ENCODE data around the gene CDK12.
"Not testable (repeated sequence)": the region's sequence is repeated elsewhere in the genome, so short reads cannot be mapped to it uniquely, and the experiment has no call there.

CDK12 gene

DNA sequence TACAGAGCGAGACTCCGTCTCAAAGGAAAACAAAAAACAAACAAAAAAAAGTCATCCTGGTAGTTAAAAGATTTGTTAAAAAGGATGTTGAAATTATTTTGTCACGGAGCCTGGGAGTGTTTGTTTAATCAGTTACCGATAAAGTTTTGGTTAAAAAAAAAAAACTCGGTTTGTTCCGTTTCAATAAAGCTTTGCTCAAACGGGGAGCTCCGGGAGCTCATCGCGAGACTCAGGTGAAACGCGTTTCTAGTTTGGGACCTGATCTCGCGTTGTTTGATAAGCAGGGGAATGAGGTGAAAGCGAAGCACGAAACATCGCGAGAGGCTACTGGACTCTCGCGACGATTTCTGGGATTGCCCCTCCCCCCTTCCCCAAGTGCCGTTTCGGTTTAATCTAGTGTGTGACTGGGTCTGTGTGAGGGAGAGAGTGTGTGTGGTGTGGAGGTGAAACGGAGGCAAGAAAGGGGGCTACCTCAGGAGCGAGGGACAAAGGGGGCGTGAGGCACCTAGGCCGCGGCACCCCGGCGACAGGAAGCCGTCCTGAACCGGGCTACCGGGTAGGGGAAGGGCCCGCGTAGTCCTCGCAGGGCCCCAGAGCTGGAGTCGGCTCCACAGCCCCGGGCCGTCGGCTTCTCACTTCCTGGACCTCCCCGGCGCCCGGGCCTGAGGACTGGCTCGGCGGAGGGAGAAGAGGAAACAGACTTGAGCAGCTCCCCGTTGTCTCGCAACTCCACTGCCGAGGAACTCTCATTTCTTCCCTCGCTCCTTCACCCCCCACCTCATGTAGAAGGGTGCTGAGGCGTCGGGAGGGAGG, at the start of gene CDK12:
CDK12 (plus strand) TSS at position 374 of the 813 bp plus-strand sequence. CDS start 586 bp downstream, outside the sequence.
- DNase-seq (ENCODE audit: low read depth in 2 of 2), result peak; percentile 90

DNA sequence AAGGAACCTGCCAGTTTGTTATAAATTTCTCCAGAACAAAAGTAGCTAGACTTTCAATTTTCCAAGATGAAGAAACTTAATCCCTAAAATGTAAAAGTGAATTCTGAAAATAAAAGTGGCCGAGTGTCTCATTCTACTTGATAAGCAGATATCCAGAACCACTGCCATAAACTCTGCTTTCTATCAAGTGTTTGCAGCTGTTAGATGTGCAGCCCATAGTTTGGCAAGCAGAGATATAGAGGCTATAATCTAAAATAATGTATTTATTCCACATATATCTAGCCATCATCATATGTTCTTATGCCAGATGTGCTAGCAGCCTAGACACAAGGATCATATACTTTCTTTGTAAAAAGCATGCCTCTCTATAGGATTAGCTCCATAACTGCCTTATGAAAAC, 45.1 kb upstream of the CDK12 start:
- no peak for DNase-seq (ENCODE audit: low read depth in 2 of 2)

DNA sequence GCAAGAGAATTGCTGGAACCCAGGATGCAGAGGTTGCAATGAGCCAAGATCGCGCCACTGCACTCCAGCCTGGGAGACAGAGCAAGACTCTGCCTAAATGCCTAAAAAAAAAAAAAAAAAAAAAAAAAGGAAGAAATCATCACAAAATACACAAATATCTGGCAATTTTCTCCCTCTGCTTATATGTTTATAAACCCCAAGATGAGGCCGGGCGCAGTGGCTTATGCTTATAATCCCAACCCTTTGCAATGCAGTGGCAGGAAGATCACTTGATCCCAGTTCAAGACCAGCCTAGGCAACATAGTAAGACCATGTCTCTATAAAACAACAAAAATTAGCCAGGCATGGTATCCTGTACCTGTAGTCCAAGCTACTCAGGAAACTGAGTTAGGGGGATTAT, 31.7 kb upstream of the CDK12 start:
- no peak for DNase-seq (ENCODE audit: low read depth in 2 of 2)

DNA sequence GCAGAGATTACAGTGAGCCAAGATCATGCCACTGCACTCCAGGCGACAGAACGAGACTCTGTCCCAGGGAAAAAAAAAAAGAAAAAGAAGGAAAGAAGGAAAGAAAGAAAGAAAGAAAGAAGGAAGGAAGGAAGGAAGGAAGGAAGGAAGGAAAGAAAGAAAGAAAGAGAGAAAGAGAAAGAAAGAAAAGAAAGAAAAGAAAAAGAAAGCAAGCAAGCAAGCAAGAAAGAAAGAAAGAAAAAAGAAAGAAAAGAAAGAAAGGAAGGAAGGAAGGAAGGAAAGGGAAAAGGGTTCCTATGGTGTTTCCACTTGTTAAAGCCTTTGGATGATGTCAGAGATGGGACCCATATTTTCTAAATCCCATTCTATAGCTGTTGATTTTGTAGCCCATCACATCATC, 21.4 kb upstream of the CDK12 start:
- not testable (repeated sequence) for DNase-seq (ENCODE audit: low read depth in 2 of 2)

DNA sequence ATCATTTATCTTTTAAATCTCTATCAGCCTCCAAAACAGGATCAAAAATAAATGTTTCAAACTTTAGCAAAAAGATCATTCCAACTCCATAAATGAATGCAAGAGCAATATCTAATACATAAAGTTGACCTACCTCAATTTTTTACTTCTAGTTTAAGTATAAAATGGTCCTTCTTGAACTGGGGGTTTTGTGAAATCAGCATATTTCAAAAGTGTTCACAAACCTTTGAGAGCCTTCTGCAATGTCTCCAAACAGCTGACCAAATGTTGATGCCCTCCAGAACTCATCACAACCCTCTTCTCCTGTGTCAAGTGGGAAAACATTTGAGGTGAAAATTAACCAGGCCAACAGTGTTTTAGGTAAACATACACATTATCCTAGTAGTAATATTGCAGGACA, 18.0 kb upstream of the CDK12 start:
- DNase-seq (ENCODE audit: low read depth in 2 of 2), result no peak

DNA sequence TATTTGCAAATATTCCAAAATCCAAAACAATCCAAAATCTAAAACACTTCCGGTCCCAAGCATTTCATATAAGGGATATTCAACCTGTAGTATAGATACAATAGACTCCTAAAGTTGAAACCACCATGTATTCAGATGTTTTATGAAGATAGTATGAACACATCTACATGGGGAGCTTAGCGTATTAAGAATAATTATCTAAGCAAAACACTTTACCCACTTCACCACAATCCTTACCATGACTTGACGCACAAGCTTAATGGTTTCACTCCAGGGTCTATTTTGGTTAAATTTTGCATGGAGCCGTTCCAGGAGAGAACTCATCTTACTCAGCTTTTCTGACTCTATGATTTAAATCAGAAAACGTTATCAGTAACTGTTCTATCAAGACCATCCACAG, 13.7 kb upstream of the CDK12 start:
- DNase-seq (ENCODE audit: low read depth in 2 of 2), result no peak

DNA sequence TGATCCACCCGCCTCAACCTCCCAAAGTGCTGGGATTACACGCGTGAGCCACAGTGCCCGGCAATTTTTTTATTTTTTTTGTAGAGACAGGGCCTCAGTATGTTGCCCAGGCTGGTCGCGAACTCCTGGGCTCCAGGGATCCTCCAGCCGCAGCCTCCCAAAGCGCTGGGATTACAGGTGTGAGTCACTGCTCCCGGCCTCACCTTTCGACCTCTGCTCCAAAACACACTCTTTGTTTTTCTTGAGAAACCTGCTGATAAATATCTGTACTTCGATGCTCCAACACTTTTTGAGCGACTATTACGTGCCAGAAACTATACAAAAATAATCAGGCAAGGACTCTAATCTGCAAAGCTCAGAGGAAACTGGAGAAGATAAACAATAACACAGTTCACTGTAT, 11.2 kb upstream of the CDK12 start:
- DNase-seq (ENCODE audit: low read depth in 2 of 2), result no peak

DNA sequence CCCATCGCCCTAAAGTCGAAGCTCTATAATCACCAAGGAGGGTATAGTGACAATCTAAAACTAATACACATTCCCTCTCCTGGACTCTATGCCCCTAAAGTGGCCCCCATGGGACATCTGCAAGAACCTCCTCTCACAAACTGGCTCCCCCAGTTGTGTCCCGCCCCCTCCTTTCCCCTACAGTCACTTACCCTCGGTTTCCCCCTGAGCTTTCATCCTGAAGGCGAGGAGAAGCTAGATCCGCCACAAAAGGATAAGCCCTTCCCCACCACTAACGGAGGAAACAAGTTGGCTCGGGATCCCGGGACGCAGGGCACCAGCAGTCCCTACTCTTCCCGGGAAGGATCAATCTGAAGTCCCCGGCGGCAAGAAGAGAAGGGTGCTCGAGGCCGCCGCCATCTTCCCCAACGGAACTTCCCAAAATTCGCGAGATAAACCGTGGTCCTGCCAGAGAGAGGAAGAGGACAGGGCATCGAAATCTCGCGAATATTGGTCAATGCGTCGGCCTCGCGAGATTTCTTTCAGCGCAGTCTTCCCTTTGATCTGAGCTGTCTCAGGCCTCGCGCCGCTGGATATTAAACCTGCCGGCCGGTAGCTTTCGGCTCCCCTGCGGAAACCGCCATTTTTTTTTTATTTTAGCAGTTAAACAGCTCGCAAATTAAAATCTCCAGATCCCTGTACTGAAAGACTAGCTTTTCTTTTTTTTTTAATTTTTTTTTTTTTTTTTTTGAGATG, 10.3 kb upstream of the CDK12 start, which contains the start of gene MED1:
MED1 (minus strand) TSS at position 417 of the 735 bp plus-strand sequence; CDS start at position 216, 201 bp downstream.
- DNase-seq (ENCODE audit: low read depth in 2 of 2), result peak; percentile 76 to 83

DNA sequence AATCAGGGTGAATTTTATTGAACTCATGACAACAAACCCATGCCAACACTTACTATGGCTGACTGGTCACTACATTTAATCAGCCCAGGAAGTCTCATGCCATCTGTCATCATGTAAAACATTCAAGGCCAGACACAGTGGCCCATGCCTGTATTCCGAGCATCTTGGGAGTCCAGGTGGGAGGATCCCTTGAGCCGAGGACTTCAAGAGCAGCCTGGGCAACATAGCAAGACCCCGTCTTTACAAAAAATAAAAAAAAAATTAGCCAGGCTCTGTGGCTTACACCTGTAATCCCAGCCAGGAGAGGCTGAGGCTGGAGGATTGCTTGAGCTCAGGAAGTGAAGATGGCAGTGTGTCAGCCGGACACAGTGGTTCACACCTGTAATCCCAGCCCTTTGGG, 5.4 kb upstream of the CDK12 start:
- no peak for DNase-seq (ENCODE audit: low read depth in 2 of 2)

DNA sequence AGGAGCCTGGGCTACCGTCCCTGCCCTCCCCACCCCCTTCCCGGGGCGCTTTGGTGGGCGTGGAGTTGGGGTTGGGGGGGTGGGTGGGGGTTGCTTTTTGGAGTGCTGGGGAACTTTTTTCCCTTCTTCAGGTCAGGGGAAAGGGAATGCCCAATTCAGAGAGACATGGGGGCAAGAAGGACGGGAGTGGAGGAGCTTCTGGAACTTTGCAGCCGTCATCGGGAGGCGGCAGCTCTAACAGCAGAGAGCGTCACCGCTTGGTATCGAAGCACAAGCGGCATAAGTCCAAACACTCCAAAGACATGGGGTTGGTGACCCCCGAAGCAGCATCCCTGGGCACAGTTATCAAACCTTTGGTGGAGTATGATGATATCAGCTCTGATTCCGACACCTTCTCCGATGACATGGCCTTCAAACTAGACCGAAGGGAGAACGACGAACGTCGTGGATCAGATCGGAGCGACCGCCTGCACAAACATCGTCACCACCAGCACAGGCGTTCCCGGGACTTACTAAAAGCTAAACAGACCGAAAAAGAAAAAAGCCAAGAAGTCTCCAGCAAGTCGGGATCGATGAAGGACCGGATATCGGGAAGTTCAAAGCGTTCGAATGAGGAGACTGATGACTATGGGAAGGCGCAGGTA, 762 bp downstream of the CDK12 start:
- DNase-seq (ENCODE audit: low read depth in 2 of 2), result no peak

DNA sequence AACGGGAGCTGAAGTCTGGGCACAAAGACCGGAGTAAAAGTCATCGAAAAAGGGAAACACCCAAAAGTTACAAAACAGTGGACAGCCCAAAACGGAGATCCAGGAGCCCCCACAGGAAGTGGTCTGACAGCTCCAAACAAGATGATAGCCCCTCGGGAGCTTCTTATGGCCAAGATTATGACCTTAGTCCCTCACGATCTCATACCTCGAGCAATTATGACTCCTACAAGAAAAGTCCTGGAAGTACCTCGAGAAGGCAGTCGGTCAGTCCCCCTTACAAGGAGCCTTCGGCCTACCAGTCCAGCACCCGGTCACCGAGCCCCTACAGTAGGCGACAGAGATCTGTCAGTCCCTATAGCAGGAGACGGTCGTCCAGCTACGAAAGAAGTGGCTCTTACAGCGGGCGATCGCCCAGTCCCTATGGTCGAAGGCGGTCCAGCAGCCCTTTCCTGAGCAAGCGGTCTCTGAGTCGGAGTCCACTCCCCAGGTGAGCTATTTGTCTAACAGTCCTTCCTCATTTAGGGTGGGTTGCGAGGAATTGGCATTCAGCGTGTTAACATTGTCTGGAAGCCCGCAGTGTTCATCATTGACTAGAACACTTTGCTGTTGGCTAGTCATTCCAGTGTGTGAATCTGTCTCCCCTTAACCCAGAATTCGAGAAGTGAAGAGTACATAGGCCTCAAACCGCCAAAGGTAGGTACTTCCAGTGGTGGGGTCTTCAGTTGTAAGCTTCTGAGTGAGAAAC, 1.5 kb downstream of the CDK12 start:
- DNase-seq (ENCODE audit: low read depth in 2 of 2), result no peak

DNA sequence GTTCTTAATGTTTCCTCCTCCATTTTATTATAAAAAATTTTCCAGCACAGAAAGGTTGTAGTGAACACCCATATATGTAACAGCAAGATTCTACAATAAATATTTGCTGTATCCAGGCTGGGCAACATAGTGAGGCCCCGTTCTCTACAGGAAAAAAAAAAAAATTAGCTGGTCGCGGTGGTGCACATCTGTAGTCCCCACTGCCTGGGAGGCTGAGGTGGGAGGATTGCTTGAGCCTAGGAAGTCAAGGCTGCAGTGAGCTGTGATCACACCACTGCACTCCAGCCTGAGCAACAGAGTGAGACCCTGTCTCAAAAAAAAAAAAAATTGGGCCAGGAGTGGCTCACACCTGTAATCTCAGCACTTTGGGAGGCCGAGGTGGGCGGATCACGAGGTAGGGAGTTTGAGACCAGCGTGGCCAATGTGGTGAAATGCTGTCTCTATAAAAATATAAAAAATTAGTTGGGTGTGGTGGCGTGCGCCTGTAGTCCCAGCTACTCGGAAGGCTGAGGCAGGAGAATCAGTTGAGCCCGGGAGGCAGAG, 3.4 kb downstream of the CDK12 start:
- DNase-seq (ENCODE audit: low read depth in 2 of 2), result not testable (repeated sequence)

DNA sequence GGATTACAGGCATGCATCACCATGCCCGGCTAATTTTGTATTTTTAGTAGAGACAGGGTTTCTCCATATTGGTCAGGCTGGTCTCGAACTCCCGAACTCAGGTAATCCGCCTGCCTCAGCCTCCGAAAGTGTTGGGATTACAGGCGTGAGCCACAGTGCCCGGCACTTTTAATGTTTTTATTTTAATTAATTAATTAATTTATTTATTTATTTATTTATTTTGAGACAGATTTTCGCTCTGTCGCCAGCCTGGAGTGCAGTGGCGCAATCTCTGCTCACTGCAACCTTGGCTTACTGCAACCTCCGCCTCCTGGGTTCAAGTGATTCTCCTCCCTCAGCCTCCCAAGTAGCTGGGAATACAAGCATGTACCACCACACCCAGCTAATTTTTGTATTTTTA, 7.3 kb downstream of the CDK12 start:
- not testable (repeated sequence) for DNase-seq (ENCODE audit: low read depth in 2 of 2)

DNA sequence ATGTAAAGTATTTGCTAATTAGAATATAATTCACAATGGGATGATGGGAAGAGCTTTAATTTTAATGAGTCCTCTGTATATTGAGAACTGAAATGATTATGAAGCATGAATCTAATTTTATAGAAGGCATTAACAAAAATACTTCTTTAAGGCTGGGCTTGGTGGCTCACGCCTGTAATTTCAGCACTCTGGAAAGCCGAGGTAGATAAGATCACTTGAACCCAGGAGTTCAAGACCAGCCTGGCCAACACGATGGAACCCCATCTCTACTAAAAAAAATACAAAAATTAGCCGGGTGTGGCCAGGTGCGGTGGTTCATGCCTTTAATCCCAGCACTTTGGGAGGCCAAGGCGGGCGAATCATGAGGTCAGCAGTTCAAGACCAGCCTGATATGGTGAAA, 12.0 kb downstream of the CDK12 start:
- DNase-seq (ENCODE audit: low read depth in 2 of 2), result no peak

DNA sequence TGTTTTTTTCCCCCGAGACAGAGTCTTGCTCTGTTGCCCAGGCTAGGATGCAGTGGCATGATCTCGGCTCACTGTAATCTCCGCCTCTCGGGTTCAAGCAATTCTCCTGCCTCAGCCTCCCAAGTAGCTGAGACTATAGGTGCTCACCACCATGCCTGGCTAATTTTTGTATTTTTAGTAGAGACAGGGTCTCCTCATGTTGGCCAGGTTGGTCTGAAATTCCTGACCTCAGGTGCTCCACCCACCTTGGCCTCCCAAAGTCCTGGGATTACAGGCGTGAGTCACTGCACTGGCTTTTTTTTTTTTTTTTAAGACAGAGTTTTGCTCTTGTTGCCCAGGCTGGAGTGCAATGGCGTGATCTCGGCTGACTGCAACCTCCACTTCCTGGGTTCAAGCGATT, 18.3 kb downstream of the CDK12 start:
- not testable (repeated sequence) for DNase-seq (ENCODE audit: low read depth in 2 of 2)

DNA sequence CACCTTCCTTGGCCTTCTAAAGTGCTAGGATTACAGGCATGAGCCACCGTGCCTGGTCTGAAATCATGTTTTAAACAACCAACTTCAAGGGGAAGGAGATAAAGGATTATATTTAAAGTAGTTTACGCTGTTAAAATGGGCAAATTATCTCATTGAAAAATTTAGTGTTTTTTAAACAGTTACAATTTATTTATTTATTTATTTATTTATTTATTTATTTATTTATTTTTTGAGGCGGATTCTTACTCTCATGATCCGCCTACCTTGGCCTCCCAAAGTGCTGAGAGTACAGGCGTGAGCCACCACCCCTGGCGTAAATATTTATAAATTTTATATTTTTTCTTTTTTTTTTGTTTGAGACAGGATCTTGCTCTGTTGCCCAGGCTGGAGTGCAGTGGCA, 22.2 kb downstream of the CDK12 start:
- DNase-seq (ENCODE audit: low read depth in 2 of 2), result no peak

DNA sequence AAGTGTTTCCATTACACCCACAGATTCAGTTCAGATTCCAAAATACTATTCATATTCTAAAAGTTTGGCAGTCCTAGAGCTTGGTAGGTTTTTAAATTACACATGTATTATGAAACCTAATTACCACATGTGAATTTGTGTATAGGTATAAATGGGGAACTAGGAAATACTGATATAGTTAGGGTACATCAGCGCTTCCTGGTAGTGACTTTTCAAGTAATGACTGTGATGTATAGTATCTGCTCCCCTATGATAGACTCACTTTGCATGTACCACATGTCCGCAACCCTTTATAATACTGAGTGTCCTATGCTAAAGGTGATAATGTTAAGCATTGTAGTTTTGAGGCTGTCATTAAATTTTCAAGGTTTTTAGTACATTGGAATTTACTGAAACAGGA, 22.9 kb downstream of the CDK12 start:
- no peak for DNase-seq (ENCODE audit: low read depth in 2 of 2)

DNA sequence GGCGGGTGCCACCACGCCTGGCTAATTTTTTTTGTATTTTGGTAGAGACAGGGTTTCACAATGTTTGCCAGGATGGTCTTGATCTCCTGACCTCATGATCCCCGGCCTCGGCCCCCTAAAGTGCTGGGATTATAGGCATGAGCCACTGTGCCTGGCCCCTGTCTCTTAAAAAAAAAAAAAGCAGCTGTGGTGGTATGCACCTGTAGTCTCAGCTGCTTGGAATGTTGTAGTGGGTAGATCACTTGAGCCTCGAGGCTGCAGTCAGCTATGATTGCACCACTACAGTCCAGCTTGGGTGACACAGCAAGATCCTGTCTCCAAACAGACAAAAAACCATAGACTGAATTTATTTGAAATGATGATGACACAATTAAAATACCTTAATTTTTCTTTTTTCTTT, 24.3 kb downstream of the CDK12 start:
- no peak for DNase-seq (ENCODE audit: low read depth in 2 of 2)

DNA sequence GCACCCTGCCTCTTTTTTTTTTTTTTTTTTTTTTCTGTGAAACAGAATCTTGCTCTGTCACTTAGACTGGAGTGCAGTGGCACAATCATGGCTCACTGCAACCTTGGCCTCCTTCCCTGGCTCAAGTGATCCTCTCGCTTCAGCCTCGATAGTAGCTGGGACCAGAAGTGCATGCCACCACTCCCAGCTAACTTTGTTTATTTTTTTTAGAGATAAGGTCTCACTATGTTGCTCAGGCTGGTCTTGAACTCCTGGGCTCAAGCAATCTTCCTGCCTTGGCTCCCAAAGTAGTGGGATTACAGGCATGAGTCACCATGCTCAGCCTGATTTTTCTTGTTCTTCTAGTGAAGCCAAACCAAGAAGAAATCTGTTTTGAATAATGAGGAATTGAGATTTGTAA, 25.0 kb downstream of the CDK12 start:
- no peak for DNase-seq (ENCODE audit: low read depth in 2 of 2)

DNA sequence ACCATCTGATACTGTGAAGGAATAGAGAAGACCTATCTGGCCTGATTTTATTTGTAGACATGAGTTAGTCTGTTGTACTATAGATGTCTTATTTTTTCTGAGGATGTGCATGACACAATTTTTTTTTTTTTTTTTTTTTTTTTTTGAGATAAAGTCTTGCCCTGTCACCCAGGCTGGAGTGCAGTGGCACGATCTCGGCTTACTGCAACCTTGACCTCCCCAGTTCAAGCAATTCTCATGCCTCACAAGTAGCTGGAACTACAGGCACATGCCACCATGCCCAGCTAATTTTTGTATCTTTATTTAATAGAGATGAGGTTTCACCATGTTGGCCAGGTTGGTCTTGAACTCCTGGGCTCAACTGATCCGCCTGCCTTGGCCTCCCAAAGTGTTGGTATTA, 26.2 kb downstream of the CDK12 start:
- not testable (repeated sequence) for DNase-seq (ENCODE audit: low read depth in 2 of 2)

DNA sequence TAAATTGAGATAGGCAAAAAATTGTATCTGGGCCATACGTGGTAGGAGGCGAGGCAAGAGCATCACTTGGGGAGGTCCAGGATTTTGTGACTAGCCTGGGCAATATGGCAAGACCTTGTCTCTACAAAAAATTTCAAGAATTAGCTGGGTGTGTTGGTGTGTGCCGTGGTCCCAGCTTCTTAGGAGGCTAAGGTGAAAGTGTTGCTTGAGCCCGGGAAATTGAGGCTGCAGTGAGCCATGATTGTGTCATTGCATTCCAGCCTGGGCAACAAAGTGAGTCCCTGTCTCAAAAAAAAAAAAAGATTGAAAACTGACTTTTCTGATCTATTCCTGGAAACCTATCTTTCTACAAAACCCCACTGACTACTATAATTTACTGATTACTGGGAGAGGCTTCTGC, 26.7 kb downstream of the CDK12 start:
- DNase-seq (ENCODE audit: low read depth in 2 of 2), result no peak

DNA sequence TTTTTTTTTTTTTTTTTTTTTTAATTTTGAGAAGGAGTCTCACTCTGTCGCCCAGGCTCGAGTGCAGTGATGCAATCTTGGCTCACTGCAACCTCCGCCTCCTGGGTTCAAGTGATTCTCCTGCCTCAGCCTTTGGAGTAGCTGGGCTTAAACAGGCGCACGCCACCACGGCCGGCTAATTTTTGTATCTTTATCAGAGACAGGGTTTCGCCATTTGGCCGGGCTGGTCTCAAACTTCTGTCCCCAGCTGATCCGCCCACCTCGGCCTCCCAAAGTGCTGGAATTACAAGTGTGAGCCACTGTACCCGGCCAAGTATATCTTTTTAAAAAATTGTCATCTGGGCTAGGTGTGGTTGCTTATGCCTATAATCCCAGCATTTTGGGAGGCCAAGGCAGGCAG, 35.6 kb downstream of the CDK12 start:
- DNase-seq (ENCODE audit: low read depth in 2 of 2), result not testable (repeated sequence)

Data from activated CD8-positive, alpha-beta memory T cell treated with anti-CD3 and anti-CD28 coated beads for 4 hours (primary cell).